ENCODE measurements around the gene TTC17. TPM values are rescaled to one million over a fixed set of nuclear protein-coding genes. Genes with fewer than 3 reads are reported as not detected.

The TTC17 gene, protein sequence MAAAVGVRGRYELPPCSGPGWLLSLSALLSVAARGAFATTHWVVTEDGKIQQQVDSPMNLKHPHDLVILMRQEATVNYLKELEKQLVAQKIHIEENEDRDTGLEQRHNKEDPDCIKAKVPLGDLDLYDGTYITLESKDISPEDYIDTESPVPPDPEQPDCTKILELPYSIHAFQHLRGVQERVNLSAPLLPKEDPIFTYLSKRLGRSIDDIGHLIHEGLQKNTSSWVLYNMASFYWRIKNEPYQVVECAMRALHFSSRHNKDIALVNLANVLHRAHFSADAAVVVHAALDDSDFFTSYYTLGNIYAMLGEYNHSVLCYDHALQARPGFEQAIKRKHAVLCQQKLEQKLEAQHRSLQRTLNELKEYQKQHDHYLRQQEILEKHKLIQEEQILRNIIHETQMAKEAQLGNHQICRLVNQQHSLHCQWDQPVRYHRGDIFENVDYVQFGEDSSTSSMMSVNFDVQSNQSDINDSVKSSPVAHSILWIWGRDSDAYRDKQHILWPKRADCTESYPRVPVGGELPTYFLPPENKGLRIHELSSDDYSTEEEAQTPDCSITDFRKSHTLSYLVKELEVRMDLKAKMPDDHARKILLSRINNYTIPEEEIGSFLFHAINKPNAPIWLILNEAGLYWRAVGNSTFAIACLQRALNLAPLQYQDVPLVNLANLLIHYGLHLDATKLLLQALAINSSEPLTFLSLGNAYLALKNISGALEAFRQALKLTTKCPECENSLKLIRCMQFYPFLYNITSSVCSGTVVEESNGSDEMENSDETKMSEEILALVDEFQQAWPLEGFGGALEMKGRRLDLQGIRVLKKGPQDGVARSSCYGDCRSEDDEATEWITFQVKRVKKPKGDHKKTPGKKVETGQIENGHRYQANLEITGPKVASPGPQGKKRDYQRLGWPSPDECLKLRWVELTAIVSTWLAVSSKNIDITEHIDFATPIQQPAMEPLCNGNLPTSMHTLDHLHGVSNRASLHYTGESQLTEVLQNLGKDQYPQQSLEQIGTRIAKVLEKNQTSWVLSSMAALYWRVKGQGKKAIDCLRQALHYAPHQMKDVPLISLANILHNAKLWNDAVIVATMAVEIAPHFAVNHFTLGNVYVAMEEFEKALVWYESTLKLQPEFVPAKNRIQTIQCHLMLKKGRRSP
- total RNA-seq = 70.4 and 84.2 TPM in 2 replicates

GRCh38 chr11:43358801-43359421, at the start of gene TTC17:
Gene TTC17, plus strand, starts transcription at chr11:43358920. Its CDS starts 35 bp downstream, at chr11:43358955.

GRCh38 chr11:43311791-43312607, 46.7 kb upstream of the TTC17 start, which contains the start of gene API5:
Gene API5, plus strand, starts transcription at chr11:43311996. Its CDS starts 132 bp downstream, at chr11:43312128.

Small RNAs within 50 kb of the gene (small RNA-seq; reads per million reads assigned to genes)
- gene RF00019 (not detected), gene RN7SKP287 (not detected)

Other genes with a start within 250 kb of the TTC17 start
- gene API5, start 46.9 kb upstream of the TTC17 start, total RNA-seq = 75.0 and 91.0 TPM in 2 replicates

Measured in hair follicle dermal papilla cell (primary cell).